Esophagus squamous epithelium (tissue), 5 donors: Measurements from ENCODE around the gene AKIP1. TPM values are rescaled to one million over a fixed set of nuclear protein-coding genes. Genes with fewer than 3 reads are reported as not detected.
"Not testable (repeated sequence)": the region's sequence is repeated elsewhere in the genome, so short reads cannot be mapped to it uniquely, and the experiment has no call there.

Experiments
- DNase-seq: peaks from one replicate; lab custom pipeline; 2025; lab: John Stamatoyannopoulos, UW
- H3K27ac ChIP-seq, 4 donors: fragments of 200-600 bp; sonication (generic); one replicate each; pipeline ENCODE4 v1.5.1; 2016 to 2019; ENCODE audit warnings: mild to moderate bottlenecking in 1 of 4
- H3K27me3 ChIP-seq, 4 donors: fragments of 200-600 bp; sonication (generic); 1 replicate in 3 of 4; 2 replicates in 1 of 4; pipeline versions ENCODE4 v1.5.1 to v1.6.0; 2017 to 2021; ENCODE audit warnings: antibody characterized with exemption in 1 of 4
- H3K36me3 ChIP-seq, 3 donors: fragments of 200-600 bp; sonication (generic); one replicate each; pipeline ENCODE4 v1.5.1; 2016 to 2019
- H3K4me1 ChIP-seq, 3 donors: fragments of 200-600 bp; sonication (generic); one replicate each; pipeline ENCODE4 v1.5.1; 2017 to 2019
- H3K4me3 ChIP-seq, 4 donors: fragments of 200-600 bp; sonication (generic); 1 replicate in 3 of 4; 2 replicates in 1 of 4; pipeline ENCODE4 v1.5.1; 2016 to 2019; ENCODE audit warnings: mild to moderate bottlenecking in 2 of 4, moderate library complexity in 1 of 4
- H3K9me3 ChIP-seq, 3 donors: fragments of 200-600 bp; sonication (generic); one replicate each; pipeline ENCODE4 v1.5.1; 2016 to 2019
- POLR2A ChIP-seq, 4 donors: fragments of 450-650 bp; IDR thresholded peaks; one replicate each; pipeline ENCODE4 v1.6.1; 2017; ENCODE audit warnings: antibody characterized with exemption in 4 of 4, mild to moderate bottlenecking in 4 of 4, moderate library complexity in 3 of 4
- WGBS, 2 donors: methylation state at CpG; one replicate each; pipeline ENCODE4 v1.1.5; 2018; 5-methylcytosine and 5-hydroxymethylcytosine counted together
- intact Hi-C: fragments of 100-400 bp; cut with DNase I; formaldehyde crosslinking; loops from one replicate; pipeline ENCODE4 v1.15.0; 2022
- total RNA-seq, 4 donors: library from RNA; depleted of rRNA; stranded (reverse); fragments of >200 nt; gene quantifications; one replicate each; pipeline ENCODE4 v1.1.0, GENCODE V29; 2016
- TF ChIP-seq, protein P1 (sequence below), 6 experiments: fragments of 450-650 bp in 4 of 6; fragments of 200-600 bp in 2 of 6; sonication (generic) in 2 of 6; IDR thresholded peaks; one replicate each; pipeline ENCODE4 v1.5.1; 2016 to 2019; ENCODE audit warnings: antibody characterized with exemption in 6 of 6, mild to moderate bottlenecking in 4 of 6, moderate library complexity in 4 of 6
- donor health status: DM: yes; HTN: yes; CAD: no.

AKIP1 gene
- total RNA-seq, 4 donors from 2014 or later: 9.8 to 37.2 (median 23.1) TPM

DNA sequence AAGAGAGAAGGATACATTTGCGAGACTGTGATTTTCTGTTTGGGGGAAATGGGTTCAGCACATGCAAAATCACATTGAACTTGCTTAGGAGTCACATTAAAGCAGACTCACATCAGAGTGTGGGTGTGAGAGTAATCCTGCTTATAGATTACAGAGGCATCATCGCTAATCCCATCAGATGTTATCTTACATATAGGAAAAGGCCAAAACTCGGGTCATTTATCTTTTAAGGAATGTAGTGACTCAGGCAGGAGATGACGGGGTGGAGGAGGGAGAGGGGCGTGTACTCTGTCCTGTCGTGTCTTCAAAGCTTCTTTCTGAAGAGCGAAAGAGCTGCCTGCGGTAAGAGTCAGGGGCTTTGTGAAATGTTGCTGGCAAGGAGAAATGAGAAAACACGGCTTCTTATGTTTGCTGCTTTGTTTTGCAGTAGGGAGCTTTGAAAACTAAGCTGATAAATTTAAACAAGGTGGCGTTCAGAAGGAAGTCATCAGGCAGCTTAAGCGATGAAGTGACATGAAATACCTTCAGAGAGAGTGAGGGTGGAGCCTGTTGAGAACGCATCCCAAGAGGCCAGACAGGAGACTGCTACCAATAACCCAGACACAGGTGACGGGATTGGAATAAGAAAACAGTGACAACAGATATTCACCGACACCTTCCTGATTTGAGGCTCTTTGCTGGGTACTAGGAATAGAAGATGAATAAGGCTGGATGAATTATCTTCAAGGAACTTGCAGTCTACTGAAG, 23.9 kb downstream of the AKIP1 start:
- no peak for DNase-seq
- no peaks in the 10 kb centered on the region for H3K27me3 ChIP-seq
- 23 to 50% methylated on average over 14 of the region's 14 CpGs for WGBS, 2 donors
- H3K4me3 ChIP-seq: no peak overlapping the region
- TF ChIP-seq, protein P1, sequence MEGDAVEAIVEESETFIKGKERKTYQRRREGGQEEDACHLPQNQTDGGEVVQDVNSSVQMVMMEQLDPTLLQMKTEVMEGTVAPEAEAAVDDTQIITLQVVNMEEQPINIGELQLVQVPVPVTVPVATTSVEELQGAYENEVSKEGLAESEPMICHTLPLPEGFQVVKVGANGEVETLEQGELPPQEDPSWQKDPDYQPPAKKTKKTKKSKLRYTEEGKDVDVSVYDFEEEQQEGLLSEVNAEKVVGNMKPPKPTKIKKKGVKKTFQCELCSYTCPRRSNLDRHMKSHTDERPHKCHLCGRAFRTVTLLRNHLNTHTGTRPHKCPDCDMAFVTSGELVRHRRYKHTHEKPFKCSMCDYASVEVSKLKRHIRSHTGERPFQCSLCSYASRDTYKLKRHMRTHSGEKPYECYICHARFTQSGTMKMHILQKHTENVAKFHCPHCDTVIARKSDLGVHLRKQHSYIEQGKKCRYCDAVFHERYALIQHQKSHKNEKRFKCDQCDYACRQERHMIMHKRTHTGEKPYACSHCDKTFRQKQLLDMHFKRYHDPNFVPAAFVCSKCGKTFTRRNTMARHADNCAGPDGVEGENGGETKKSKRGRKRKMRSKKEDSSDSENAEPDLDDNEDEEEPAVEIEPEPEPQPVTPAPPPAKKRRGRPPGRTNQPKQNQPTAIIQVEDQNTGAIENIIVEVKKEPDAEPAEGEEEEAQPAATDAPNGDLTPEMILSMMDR (IDR thresholded peaks at IDR 0.05): no peak
- TF ChIP-seq POLR2A (IDR thresholded peaks at IDR 0.05): no peak
- H3K4me1 ChIP-seq: peaks cover 0 to 23% (median 0%) of the 10 kb centered on the region in 3 donors
- no peaks in the 10 kb centered on the region for H3K36me3 ChIP-seq
- no peak overlapping the region for H3K27ac ChIP-seq
- H3K9me3 ChIP-seq: no peaks in the 10 kb centered on the region
- intact Hi-C loops: no loop called here

DNA sequence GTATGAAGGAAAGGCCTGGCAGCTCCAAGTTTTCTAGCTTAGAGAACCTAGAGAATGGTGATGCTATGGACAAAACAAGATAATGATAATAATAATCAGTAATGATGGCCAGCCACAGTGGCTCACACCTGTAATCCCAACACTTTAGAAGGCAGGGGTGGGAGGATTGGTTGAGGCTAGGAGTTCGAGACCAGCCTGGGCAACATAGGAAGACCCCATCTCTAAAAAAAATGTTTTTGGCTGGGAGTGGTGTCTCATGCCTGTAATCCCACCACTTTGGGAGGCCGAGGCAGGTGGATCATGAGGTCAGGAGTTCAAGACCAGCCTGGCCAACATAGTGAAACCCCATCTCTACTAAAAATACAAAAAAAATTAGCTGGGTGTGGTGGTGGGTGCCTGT, 24.8 kb downstream of the AKIP1 start:
- H3K27me3 ChIP-seq, intact Hi-C loops, H3K36me3 ChIP-seq, H3K27ac ChIP-seq, H3K4me3 ChIP-seq, DNase-seq, H3K9me3 ChIP-seq: not testable (repeated sequence)
- peaks cover 0 to 21% (median 0%) of the 10 kb centered on the region in 3 donors for H3K4me1 ChIP-seq
- 73 to 80% methylated on average over 2 of the region's 2 CpGs for WGBS, 2 donors

DNA sequence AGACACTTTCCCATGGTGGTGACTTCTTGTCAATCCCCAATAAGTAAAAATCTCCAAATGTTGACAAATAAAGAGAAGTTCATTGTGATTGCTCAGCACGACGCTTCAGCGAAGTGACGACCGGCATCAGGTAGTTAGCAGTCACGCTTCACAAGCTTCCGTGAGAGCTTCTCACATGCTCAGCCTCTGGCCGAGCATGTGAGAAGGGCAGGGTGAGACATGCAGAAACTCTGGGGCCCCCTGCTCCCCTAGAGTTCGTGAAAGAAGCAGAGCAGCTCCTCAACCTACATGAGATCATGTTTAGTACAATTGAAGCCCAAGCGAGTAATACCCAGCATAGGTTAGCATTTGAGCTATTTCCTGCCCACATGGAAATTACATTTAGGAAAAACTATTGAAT, 26.2 kb downstream of the AKIP1 start:
- intact Hi-C loops: no loop called here
- Histone ChIP-seq H3K4me1 (peaks cover 0 to 21% (median 0%) of the 10 kb centered on the region in 3 donors), H3K27me3 (no peaks in the 10 kb centered on the region), H3K27ac (no peak overlapping the region), H3K4me3 (no peak overlapping the region), H3K36me3 (no peaks in the 10 kb centered on the region), H3K9me3 (no peaks in the 10 kb centered on the region)
- TF ChIP-seq, protein P1 (IDR thresholded peaks at IDR 0.05): no peak
- no peak for TF ChIP-seq POLR2A (IDR thresholded peaks at IDR 0.05)
- WGBS, 2 donors: 59 to 64% methylated on average over 9 to 10 of the region's 10 CpGs
- no peak for DNase-seq

DNA sequence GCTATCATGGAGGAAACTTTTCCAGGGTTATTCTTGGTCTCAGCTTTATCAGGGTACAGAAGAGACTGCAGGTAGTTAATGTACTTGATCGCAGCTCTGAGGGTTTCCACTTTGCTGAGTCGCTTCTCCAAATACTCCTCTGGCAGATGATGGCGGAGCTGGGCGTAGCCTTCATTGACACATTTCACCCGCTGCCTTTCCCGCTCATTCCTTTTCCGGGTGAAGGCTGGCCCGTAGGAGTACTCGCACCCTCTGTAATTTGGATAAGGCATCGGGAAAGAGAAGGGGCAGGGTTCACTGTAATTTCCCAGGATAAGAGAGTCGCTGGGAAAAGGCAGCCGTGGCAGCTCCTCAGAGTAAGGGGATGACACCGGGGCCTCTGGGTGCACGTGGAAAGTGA, 26.7 kb downstream of the AKIP1 start:
- Histone ChIP-seq H3K36me3 (no peaks in the 10 kb centered on the region), H3K27ac (no peak overlapping the region), H3K4me3 (no peak overlapping the region), H3K9me3 (no peaks in the 10 kb centered on the region), H3K27me3 (no peaks in the 10 kb centered on the region), H3K4me1 (peaks cover 0 to 21% (median 0%) of the 10 kb centered on the region in 3 donors)
- no peak for TF ChIP-seq POLR2A (IDR thresholded peaks at IDR 0.05)
- TF ChIP-seq, protein P1 (IDR thresholded peaks at IDR 0.05): no peak
- WGBS, 2 donors: 88 to 94% methylated on average over 9 of the region's 14 CpGs
- no peak for DNase-seq
- intact Hi-C loops: no loop called here

DNA sequence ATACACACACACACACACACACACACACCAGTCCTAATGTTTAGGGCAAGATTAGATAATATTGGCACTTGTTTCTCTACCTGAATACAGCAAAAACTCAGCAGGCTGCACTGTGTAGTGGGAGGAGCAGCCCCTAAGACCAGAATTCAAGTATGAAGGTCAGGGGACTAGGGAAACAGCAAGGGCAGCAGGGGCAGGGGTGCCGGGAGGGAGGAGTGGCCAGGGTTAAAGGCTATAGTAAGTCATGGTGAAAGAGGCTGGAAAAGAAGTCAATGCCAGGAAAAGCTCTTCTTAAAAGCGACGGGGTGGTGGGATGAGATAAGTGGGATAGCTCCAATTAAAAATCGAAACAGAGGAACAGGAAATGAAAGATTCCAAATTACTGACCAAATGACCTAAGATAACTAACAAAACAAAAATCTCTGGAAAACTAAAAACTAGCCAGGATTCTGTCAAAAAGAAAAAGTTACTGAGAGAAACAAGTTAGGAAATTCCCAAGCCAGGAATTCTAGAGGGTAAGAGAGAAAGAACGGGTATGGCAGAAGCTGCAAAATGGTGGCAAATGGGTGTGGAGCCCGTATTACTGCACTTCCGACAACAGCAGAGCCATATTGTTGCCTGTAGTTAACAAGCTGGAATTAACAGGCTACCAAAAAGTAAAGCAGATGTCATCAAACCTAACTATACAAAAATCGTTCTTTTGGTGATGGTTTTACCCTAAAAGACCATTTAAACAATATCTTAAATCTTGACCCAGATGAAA, 30.5 kb downstream of the AKIP1 start:
- H3K27me3 ChIP-seq: no peaks in the 10 kb centered on the region
- no peaks in the 10 kb centered on the region for H3K9me3 ChIP-seq
- WGBS, 2 donors: 56 to 66% methylated on average over 8 of the region's 8 CpGs
- DNase-seq: no peak
- intact Hi-C loops: no loop called here
- no peak overlapping the region for H3K4me3 ChIP-seq
- H3K4me1 ChIP-seq: peaks cover 0 to 8% (median 0%) of the 10 kb centered on the region in 3 donors
- peaks cover 0 to 1% (median 0%) of the 10 kb centered on the region in 3 donors for H3K36me3 ChIP-seq
- H3K27ac ChIP-seq: no peak overlapping the region
- no peak for TF ChIP-seq POLR2A (IDR thresholded peaks at IDR 0.05)
- TF ChIP-seq, protein P1 (IDR thresholded peaks at IDR 0.05): no peak
